Suprapubic skin (tissue), 4 donors: ENCODE measurements around the gene NCBP1. TPM values are rescaled to one million over a fixed set of nuclear protein-coding genes. Genes with fewer than 3 reads are reported as not detected.
"Not testable (repeated sequence)": the region's sequence is repeated elsewhere in the genome, so short reads cannot be mapped to it uniquely, and the experiment has no call there.

Experiments
- DNase-seq, 2 donors: peaks; one replicate each; pipeline ENCODE4 v3.0.0-alpha.2; 2019; ENCODE audit warnings: low spot score in 2 of 2
- H3K27ac ChIP-seq: fragments of 200-600 bp; sonication (generic); one replicate; pipeline ENCODE4 v1.5.1; 2019
- H3K27me3 ChIP-seq: fragments of 200-600 bp; sonication (generic); one replicate; pipeline ENCODE4 v1.5.1; 2019
- H3K36me3 ChIP-seq: fragments of 200-600 bp; sonication (generic); one replicate; pipeline ENCODE4 v1.5.1; 2019
- H3K4me1 ChIP-seq: fragments of 200-600 bp; sonication (generic); one replicate; pipeline ENCODE4 v1.5.1; 2019
- H3K4me3 ChIP-seq: fragments of 200-600 bp; sonication (generic); one replicate; pipeline ENCODE4 v1.5.1; 2019; ENCODE audit warnings: mild to moderate bottlenecking
- H3K9me3 ChIP-seq: fragments of 200-600 bp; sonication (generic); one replicate; pipeline ENCODE4 v1.5.1; 2019
- CTCF ChIP-seq, 2 donors: fragments of 200-600 bp in 1 of 2; fragments of 450-650 bp in 1 of 2; sonication (generic) in 1 of 2; IDR thresholded peaks; one replicate each; pipeline ENCODE4 v1.5.1; 2016 to 2019; ENCODE audit warnings: antibody characterized with exemption in 2 of 2, mild to moderate bottlenecking in 1 of 2, moderate library complexity in 1 of 2
- EP300 ChIP-seq: sonication (generic); formaldehyde crosslinking; IDR thresholded peaks from one replicate; pipeline ENCODE4 v1.6.1; 2017; ENCODE audit warnings: antibody characterized with exemption
- POLR2A ChIP-seq, 2 donors: fragments of 450-650 bp; IDR thresholded peaks; one replicate each; pipeline ENCODE4 v1.6.1; 2017; ENCODE audit warnings: antibody characterized with exemption in 2 of 2, mild to moderate bottlenecking in 2 of 2, moderate library complexity in 2 of 2
- POLR2AphosphoS5 ChIP-seq, 3 donors: sonication (generic); formaldehyde crosslinking; IDR thresholded peaks; one replicate each; pipeline ENCODE4 v1.6.1; 2017; ENCODE audit warnings: antibody characterized with exemption in 3 of 3
- WGBS: methylation state at CpG from one replicate; pipeline ENCODE4 v1.1.5; 2018; 5-methylcytosine and 5-hydroxymethylcytosine counted together
- total RNA-seq, 4 donors: library from RNA; depleted of rRNA; stranded (reverse); fragments of >200 nt; gene quantifications; one replicate each; pipeline ENCODE4 v1.1.0, GENCODE V29; 2016

The NCBP1 gene
- total RNA-seq, 4 donors from 2014 or later = 13.6 to 43.9 (median 16.3) TPM

GRCh38 chr9:97617939-97618416 is 15.6 kb upstream of the NCBP1 start:
- Histone ChIP-seq H3K27me3 (no peaks in the 10 kb centered on the region), H3K4me3 (no peak overlapping the region), H3K27ac (no peak overlapping the region), H3K9me3 (no peaks in the 10 kb centered on the region), H3K4me1 (no peaks in the 10 kb centered on the region), H3K36me3 (peaks cover 33% of the 10 kb centered on the region)
- DNase-seq = no peak
- 96% methylated on average over 1 of the region's 1 CpG for WGBS
- TF ChIP-seq CTCF (IDR thresholded peaks at IDR 0.05) = no peak
- no peak for TF ChIP-seq EP300
- TF ChIP-seq POLR2A (IDR thresholded peaks at IDR 0.05) = no peak
- TF ChIP-seq POLR2AphosphoS5 (IDR thresholded peaks at IDR 0.05) = no peak

GRCh38 chr9:97620063-97620462 is 13.6 kb upstream of the NCBP1 start:
- H3K4me3 ChIP-seq, H3K4me1 ChIP-seq, DNase-seq, H3K27me3 ChIP-seq, H3K27ac ChIP-seq, H3K9me3 ChIP-seq: not testable (repeated sequence)
- WGBS = 89% methylated on average over 2 of the region's 2 CpGs
- peaks cover 34% of the 10 kb centered on the region for H3K36me3 ChIP-seq

GRCh38 chr9:97622483-97622882 is 11.1 kb upstream of the NCBP1 start:
- 87% methylated on average over 5 of the region's 5 CpGs for WGBS
- H3K27me3 ChIP-seq, H3K27ac ChIP-seq, H3K4me1 ChIP-seq, DNase-seq, H3K9me3 ChIP-seq, H3K4me3 ChIP-seq: not testable (repeated sequence)
- peaks cover 33% of the 10 kb centered on the region for H3K36me3 ChIP-seq

GRCh38 chr9:97623946-97624345 is 9.7 kb upstream of the NCBP1 start:
- Histone ChIP-seq H3K4me3 (no peak overlapping the region), H3K9me3 (no peaks in the 10 kb centered on the region), H3K27me3 (no peaks in the 10 kb centered on the region), H3K36me3 (peaks cover 29% of the 10 kb centered on the region), H3K4me1 (no peaks in the 10 kb centered on the region), H3K27ac (no peak overlapping the region)
- TF ChIP-seq EP300 = no peak
- no peak for TF ChIP-seq POLR2A (IDR thresholded peaks at IDR 0.05)
- TF ChIP-seq CTCF (IDR thresholded peaks at IDR 0.05) = no peak
- no peak for DNase-seq
- 89% methylated on average over 1 of the region's 1 CpG for WGBS

- no peaks in the 10 kb centered on the region for H3K4me1 ChIP-seq
- no peak overlapping the region for H3K4me3 ChIP-seq
- no peak overlapping the region for H3K27ac ChIP-seq
- WGBS = 60% methylated on average over 3 of the region's 3 CpGs
- TF ChIP-seq EP300 (no peak), POLR2A (IDR thresholded peaks at IDR 0.05) (no peak), POLR2AphosphoS5 (IDR thresholded peaks at IDR 0.05) (no peak), CTCF (IDR thresholded peaks at IDR 0.05) (no peak)
- H3K9me3 ChIP-seq = no peaks in the 10 kb centered on the region
- no peaks in the 10 kb centered on the region for H3K27me3 ChIP-seq
- H3K36me3 ChIP-seq = peaks cover 24% of the 10 kb centered on the region
- no peak for DNase-seq
Measured at GRCh38 chr9:97625620-97626019, 8.0 kb upstream of the NCBP1 start.

GRCh38 chr9:97627624-97628023 is 6.0 kb upstream of the NCBP1 start:
- Histone ChIP-seq H3K4me3 (no peak overlapping the region), H3K9me3 (no peaks in the 10 kb centered on the region), H3K4me1 (peaks cover 12% of the 10 kb centered on the region), H3K36me3 (peaks cover 14% of the 10 kb centered on the region), H3K27ac (no peak overlapping the region), H3K27me3 (no peaks in the 10 kb centered on the region)
- 69% methylated on average over 5 of the region's 5 CpGs for WGBS
- no peak for DNase-seq
- TF ChIP-seq EP300 (no peak), POLR2AphosphoS5 (IDR thresholded peaks at IDR 0.05) (no peak), CTCF (IDR thresholded peaks at IDR 0.05) (no peak), POLR2A (IDR thresholded peaks at IDR 0.05) (no peak)
